Measurements from ENCODE around the gene TUBB2A. TPM values are rescaled to one million over a fixed set of nuclear protein-coding genes. Genes with fewer than 3 reads are reported as not detected.

Gene TUBB2A
- total and polyA plus RNA-seq, 2 of the 13 experiments (the other 11 are each of a cell fraction or from before 2014, with no cell fraction given): 35.3 to 106 TPM

DNA sequence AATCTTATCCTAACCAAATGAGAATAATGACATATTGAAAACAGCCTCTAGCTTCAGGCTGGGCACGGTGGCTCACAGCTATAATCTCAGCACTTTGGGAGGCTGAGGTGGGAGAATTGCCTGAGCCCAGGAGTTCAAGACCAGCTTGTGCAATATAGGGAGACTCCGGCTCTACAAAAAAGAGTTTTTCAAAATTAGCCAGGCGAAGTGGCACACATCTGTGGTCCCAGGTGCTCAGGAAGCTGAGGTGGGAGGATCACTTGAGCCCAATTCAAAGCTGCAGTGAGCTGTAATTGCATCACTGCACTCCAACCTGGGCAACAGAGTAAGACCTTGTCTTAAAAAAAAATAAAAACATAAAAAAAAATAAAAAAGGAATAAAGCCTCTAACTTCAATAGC lies 4.7 kb downstream of the TUBB2A start:
- Histone ChIP-seq H3K79me2 (ENCODE audit: insufficient read depth, low read length) (peaks cover 5% of the 10 kb centered on the region), H3K9me3 (ENCODE audit: low read length) (no peaks in the 10 kb centered on the region), H3K36me3 (replicated peaks in 1 of 2; ENCODE audit: control insufficient read depth in 1 of 2, insufficient read depth in 2 of 2, low read length in 2 of 2) (peaks cover 9 to 41% of the 10 kb centered on the region in 2 experiments), H3K4me3 (replicated peaks in 1 of 3; ENCODE audit: insufficient read depth in 1 of 3, low read depth in 2 of 3, low read length in 3 of 3) (no peak overlapping the region), H3K4me2 (ENCODE audit: low read depth, low read length) (no peak overlapping the region), H3K27ac (ENCODE audit: extremely low read length, insufficient read depth, low read length) (no peak overlapping the region), H3K9ac (ENCODE audit: insufficient read depth, low read depth, low read length) (no peak overlapping the region), H2AFZ (ENCODE audit: low read length) (no peak overlapping the region), H3K27me3 (ENCODE audit: control insufficient read depth in 1 of 2, insufficient read depth in 2 of 2, low read length in 2 of 2) (no peaks in the 10 kb centered on the region), H3K4me1 (ENCODE audit: insufficient read depth, low read length) (peaks cover 9% of the 10 kb centered on the region; the same call in 1 of the 2 replicates), H4K20me1 (ENCODE audit: insufficient read depth, low read length) (no peaks in the 10 kb centered on the region)
- intact Hi-C loops (cut with micrococcal nuclease; ENCODE audit: unreplicated experiment): no loop called here
- 96% methylated on average over 3 of the region's 3 CpGs for WGBS (ENCODE audit: low lambda C conversion rate)
- DNase-seq (ENCODE audit: low spot score) (no peak), FAIRE-seq (no peak), ATAC-seq (no peak)
- CTCF ChIA-PET (ENCODE audit: low intra/inter-chr PET ratio, low total read pairs): no interaction called here
- POLR2A ChIA-PET: interaction anchor here (0.7 to 1.0 kb wide), 2 partner anchors 11 to 14 kb away, joined by 3 read pairs; no protein-coding TSS in a partner anchor
- no TSS peak for BruUV-seq (replicated peaks)
- in situ Hi-C loops (cut with HindIII; ENCODE audit: extremely low pct_ligation_motif_present, low pct_unique_long_range_greater_than_20kb): no loop called here
- TF ChIP-seq NFYB (CRISPR knock-in tag; IDR thresholded peaks at IDR 0.05) (no peak), HNRNPK (IDR thresholded peaks at IDR 0.05; ENCODE audit: low read depth, low read length, poor library complexity, severe bottlenecking) (no peak), ZNF264 (CRISPR knock-in tag; IDR thresholded peaks at IDR 0.05) (no peak), ZNF660 (CRISPR knock-in tag; IDR thresholded peaks at IDR 0.05; ENCODE audit: borderline replicate concordance, low read depth) (no peak), TP53 (CRISPR knock-in tag; conservative IDR thresholded peaks at IDR 0.05) (no peak), ZNF335 (CRISPR knock-in tag; IDR thresholded peaks at IDR 0.05) (no peak), ADNP (CRISPR knock-in tag; IDR thresholded peaks at IDR 0.05) (no peak), THAP11 (CRISPR knock-in tag; IDR thresholded peaks at IDR 0.05) (no peak), ZNF44 (CRISPR knock-in tag; IDR thresholded peaks at IDR 0.05) (no peak), ZFP37 (CRISPR knock-in tag; IDR thresholded peaks at IDR 0.05; ENCODE audit: borderline replicate concordance) (no peak)
- TF ChIP-seq, protein P1, sequence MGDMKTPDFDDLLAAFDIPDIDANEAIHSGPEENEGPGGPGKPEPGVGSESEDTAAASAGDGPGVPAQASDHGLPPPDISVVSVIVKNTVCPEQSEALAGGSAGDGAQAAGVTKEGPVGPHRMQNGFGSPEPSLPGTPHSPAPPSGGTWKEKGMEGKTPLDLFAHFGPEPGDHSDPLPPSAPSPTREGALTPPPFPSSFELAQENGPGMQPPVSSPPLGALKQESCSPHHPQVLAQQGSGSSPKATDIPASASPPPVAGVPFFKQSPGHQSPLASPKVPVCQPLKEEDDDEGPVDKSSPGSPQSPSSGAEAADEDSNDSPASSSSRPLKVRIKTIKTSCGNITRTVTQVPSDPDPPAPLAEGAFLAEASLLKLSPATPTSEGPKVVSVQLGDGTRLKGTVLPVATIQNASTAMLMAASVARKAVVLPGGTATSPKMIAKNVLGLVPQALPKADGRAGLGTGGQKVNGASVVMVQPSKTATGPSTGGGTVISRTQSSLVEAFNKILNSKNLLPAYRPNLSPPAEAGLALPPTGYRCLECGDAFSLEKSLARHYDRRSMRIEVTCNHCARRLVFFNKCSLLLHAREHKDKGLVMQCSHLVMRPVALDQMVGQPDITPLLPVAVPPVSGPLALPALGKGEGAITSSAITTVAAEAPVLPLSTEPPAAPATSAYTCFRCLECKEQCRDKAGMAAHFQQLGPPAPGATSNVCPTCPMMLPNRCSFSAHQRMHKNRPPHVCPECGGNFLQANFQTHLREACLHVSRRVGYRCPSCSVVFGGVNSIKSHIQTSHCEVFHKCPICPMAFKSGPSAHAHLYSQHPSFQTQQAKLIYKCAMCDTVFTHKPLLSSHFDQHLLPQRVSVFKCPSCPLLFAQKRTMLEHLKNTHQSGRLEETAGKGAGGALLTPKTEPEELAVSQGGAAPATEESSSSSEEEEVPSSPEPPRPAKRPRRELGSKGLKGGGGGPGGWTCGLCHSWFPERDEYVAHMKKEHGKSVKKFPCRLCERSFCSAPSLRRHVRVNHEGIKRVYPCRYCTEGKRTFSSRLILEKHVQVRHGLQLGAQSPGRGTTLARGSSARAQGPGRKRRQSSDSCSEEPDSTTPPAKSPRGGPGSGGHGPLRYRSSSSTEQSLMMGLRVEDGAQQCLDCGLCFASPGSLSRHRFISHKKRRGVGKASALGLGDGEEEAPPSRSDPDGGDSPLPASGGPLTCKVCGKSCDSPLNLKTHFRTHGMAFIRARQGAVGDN (CRISPR knock-in tag; IDR thresholded peaks at IDR 0.05): no peak
- TF ChIP-seq, protein P2, sequence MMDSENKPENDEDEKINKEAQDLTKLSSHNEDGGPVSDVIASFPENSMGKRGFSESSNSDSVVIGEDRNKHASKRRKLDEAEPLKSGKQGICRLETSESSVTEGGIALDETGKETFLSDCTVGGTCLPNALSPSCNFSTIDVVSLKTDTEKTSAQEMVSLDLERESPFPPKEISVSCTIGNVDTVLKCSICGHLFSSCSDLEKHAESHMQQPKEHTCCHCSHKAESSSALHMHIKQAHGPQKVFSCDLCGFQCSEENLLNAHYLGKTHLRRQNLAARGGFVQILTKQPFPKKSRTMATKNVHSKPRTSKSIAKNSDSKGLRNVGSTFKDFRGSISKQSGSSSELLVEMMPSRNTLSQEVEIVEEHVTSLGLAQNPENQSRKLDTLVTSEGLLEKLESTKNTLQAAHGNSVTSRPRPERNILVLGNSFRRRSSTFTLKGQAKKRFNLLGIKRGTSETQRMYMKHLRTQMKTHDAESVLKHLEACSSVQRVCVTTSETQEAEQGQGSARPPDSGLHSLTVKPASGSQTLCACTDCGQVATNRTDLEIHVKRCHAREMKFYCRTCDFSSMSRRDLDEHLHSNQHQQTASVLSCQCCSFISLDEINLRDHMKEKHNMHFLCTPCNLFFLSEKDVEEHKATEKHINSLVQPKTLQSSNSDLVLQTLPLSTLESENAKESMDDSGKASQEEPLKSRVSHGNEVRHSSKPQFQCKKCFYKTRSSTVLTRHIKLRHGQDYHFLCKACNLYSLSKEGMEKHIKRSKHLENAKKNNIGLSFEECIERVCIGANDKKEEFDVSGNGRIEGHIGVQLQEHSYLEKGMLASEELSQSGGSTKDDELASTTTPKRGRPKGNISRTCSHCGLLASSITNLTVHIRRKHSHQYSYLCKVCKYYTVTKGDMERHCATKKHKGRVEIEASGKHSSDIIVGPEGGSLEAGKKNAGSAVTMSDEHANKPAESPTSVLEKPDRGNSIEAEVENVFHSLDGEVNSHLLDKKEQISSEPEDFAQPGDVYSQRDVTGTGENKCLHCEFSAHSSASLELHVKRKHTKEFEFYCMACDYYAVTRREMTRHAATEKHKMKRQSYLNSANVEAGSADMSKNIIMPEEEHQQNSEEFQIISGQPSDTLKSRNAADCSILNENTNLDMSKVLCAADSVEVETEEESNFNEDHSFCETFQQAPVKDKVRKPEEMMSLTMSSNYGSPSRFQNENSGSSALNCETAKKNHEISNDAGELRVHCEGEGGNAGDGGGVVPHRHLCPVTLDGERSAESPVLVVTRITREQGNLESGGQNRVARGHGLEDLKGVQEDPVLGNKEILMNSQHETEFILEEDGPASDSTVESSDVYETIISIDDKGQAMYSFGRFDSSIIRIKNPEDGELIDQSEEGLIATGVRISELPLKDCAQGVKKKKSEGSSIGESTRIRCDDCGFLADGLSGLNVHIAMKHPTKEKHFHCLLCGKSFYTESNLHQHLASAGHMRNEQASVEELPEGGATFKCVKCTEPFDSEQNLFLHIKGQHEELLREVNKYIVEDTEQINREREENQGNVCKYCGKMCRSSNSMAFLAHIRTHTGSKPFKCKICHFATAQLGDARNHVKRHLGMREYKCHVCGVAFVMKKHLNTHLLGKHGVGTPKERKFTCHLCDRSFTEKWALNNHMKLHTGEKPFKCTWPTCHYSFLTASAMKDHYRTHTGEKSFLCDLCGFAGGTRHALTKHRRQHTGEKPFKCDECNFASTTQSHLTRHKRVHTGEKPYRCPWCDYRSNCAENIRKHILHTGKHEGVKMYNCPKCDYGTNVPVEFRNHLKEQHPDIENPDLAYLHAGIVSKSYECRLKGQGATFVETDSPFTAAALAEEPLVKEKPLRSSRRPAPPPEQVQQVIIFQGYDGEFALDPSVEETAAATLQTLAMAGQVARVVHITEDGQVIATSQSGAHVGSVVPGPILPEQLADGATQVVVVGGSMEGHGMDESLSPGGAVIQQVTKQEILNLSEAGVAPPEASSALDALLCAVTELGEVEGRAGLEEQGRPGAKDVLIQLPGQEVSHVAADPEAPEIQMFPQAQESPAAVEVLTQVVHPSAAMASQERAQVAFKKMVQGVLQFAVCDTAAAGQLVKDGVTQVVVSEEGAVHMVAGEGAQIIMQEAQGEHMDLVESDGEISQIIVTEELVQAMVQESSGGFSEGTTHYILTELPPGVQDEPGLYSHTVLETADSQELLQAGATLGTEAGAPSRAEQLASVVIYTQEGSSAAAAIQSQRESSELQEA (CRISPR knock-in tag; IDR thresholded peaks at IDR 0.05; ENCODE audit: not compliant biosample characterization): no peak
- TF ChIP-seq, protein P3, sequence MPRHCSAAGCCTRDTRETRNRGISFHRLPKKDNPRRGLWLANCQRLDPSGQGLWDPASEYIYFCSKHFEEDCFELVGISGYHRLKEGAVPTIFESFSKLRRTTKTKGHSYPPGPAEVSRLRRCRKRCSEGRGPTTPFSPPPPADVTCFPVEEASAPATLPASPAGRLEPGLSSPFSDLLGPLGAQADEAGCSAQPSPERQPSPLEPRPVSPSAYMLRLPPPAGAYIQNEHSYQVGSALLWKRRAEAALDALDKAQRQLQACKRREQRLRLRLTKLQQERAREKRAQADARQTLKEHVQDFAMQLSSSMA (CRISPR knock-in tag; IDR thresholded peaks at IDR 0.05): no peak

Measured in HepG2 (cell line).